HTERT RPE-1 (cell line): ENCODE data around the gene GKAP1.
"Not testable (repeated sequence)": the region's sequence is repeated elsewhere in the genome, so short reads cannot be mapped to it uniquely, and the experiment has no call there.

Experiments
- in situ Hi-C: fragments of 300-500 bp; cut with MboI; formaldehyde crosslinking; loops from 4 replicates; pipeline ENCODE4 v1.14.3; 2020; ENCODE audit warnings: low sequenced_read_pairs

Gene GKAP1

DNA sequence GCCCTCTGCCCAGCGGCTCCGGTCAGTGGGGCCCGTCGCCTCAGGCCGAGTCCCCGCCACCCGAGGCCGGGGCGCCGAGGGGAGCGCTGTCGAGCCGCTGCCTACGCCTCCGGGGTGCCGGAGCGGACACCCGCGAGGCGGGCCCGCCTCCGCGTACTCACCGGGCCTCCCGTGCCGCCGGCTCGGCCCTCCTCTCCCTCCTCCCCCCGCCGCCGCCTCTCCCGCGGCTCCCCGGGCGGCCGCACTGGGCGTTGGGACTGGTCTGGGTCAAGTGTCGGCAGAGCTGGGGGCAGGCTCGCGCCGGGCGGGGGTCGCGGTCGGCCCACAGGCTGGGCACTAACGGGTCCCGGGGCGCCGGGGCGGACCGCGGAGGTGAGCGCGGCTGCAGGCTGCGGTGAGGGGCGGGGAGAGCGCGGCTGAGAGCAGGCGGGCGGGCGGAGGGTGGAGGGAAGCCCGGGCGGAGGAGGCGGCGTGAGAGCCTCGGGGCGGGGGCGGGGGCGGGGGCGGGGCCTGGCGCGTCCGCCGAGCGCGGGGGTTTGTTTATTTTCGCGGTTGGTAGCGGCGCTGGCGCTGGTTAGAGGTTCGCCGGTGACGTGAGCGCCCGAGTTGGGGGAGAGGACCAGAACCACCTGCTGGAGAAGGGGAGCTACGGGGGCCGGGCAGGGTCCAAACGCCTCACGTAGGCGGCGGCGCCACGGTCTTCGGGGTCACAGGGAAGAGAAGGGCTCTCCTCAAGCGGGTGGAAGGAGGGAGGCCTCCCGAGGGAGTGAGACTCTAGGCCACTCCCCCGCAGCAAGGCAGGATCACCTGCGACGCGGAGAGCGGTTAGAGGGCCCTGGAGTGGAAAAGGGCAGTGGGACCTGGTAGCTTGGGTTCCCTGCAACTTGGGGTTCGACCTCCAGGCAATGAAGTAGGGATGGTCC lies at the start of gene GKAP1:
GKAP1 (minus strand) TSS at position 414 of the 923 bp plus-strand sequence. CDS start 11,252 bp downstream, outside the sequence.
- in situ Hi-C loops = not testable (repeated sequence)

DNA sequence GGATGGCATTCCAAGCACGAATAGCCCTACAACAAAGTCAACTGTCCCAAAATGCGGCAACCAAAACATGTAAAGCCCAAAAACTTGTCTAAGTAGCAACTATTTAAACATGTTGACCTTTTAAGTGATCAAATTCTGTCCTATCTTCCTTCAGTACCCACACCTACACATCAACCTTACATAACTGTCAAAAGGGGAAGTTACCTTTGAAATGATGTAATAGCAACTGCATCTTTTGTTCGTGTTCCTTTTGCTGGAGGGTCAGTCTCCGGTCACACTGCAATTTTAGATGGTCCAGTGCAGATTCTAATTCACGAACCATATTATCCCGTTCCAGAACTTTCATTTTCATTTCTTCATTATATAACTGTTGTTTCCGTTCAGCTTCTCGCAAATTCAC lies 32.3 kb upstream of the GKAP1 start:
- in situ Hi-C loops = not testable (repeated sequence)

GRCh38 chr9:83837070-83837643 lies 19.6 kb upstream of the GKAP1 start:
- in situ Hi-C loops = not testable (repeated sequence)

DNA sequence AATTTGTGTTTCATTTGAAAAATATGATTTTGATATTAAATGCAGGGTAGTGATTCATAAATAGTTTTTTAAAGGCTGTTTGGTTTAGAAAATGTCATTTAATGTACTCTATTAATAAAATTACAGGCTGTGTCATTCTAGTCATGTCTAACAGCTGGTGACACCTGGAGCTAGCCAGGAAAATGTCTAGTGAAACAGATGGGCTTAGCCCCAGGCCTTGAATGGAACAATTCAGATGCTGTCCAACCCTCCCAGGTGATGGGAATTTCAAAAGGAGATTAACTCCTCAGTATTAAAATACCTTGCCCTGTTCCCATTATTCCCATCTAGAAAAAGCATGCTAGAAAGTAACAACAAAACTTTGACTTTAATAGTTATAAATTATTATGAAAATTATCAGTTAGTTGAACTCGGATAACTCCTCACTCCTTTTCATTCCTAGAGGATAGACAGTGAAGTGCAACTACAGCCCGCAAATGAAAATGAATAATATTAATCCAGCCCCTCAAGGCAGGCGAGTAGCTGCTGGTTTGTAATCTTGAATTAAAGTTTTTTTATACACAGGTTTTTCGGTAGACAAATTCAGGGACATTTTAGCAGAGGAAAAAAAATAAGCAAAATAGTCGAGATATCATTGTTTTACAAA lies 13.0 kb upstream of the GKAP1 start:
- in situ Hi-C loops = not testable (repeated sequence)

DNA sequence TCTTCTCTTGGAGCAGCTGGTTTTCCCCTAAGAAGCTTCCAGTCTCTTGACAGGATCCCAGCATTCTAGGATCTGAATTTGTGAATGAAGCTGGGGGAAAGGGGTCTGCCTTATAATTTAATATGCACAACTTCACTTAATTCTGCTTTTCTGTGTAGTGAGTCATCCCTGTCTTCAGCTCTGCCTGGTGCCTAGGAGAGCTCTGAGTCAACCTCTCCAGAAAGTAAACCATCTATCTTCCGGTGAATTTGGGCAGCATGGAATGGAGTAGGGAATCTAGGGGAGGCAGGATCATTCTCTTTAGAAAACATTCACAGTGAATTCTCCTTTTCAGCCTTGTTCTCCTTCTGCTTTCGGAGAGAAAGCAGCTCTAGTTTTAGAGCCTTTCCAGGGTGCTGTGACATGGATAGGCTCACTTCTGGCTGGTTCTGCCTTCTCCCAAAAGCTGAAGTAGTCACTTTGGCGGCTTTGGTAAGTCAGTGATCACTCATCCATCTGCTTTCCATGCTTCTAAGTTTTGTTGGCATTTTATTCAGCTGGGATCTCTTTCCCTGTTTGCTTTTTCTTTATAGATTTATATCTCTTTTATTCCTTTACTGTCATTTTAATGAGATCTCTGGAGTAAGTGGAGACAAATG lies 7.5 kb upstream of the GKAP1 start:
- in situ Hi-C loops = not testable (repeated sequence)

GRCh38 chr9:83817011-83817355 lies 586 bp downstream of the GKAP1 start:
- in situ Hi-C loops = not testable (repeated sequence)

DNA sequence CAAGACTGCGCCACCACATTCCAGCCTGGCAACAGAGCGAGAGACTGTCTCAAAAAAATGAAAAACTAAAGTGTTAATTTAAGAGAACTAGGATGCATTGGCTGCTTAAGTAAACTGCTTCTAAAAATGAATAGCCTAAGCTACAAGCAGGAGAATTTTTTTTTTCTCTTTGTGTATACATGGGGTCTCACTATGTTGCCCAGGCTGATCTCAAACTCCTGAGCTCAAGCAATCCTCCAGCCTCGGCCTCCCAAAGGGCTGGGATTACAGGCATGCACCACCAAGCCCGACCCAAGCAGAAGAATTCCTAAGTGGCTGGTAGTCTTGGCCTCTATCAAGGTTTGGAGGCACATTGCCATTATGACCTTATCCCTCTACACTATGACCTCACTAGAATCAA lies 2.4 kb downstream of the GKAP1 start:
- in situ Hi-C loops = not testable (repeated sequence)

DNA sequence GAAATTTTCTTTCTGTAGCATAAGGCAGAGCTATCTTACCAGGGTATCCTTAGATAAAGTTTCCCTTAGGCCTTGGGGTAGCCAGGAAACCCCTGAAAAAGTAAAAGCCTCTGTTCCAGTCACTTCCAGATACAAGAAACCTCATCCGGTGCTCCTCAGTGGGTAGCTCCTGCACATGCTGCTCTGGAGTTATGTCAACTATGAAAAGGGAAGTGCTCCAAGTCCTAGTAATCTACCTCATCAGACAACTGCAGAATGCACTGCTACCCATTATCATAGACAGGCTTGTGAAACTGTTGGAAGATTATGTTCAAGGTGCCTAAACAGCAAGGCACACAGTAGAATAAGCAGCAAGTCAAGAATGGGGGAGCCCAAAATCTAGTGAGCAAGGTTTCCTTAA lies 8.4 kb downstream of the GKAP1 start:
- in situ Hi-C loops = not testable (repeated sequence)

- in situ Hi-C loops = not testable (repeated sequence)
Measured at GRCh38 chr9:83804454-83804853, 13.1 kb downstream of the GKAP1 start.

DNA sequence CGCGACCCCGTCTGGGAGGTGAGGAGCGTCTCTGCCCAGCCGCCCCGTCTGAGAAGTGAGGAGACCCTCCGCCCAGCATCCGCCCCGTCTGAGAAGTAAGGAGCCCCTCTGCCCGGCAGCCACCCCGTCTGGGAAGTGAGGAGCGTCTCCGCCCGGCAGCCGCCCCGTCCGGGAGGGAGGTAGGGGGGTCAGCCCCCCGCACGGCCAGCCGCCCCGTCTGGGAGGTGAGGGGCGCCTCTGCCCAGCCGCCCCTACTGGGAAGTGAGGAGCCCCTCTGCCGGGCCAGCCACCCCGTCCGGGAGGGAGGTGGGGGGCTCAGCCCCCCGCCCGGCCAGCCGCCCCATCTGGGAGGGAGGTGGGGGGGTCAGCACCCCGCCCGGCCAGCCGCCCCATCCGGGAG lies 13.6 kb downstream of the GKAP1 start:
- in situ Hi-C loops = not testable (repeated sequence)

DNA sequence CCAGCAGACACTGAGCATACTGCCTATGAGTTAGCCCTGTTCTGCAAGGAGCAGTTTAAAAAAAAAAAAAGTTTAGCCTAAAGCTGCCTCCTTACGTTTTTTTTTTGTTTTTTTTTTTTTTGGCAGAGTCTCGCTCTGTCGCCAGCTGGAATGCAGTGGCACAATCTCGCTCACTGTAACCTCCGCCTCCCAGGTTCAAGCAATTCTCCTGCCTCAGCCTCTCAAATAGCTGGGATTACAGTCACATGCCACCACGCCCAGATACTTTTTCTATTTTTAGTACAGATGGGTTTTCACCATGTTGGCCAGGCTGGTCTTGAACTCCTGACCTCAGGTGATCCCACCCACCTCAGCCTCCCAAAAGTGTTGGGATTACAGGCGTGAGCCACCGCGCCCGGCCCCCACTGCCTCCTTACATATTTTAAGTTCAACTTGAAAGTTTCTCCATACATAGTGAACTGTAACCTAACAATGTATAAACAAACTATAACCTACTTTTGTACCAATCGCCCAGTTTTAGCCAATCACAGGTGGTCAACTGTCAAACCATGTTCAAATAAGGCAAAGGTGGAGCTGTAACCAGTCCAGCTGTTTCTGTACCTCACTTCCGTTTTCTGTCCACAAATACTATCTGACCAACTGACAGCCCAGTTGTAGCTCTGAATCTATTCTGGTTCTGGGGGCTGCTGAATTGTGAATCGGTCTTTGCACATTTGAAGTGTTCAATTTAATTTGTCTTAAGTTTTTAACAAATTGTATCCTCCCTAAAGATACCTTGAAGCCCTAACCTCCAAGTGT lies 17.1 kb downstream of the GKAP1 start:
- in situ Hi-C loops = no loop called here

- in situ Hi-C loops = no loop called here
Measured at GRCh38 chr9:83794051-83794450, 23.5 kb downstream of the GKAP1 start.

DNA sequence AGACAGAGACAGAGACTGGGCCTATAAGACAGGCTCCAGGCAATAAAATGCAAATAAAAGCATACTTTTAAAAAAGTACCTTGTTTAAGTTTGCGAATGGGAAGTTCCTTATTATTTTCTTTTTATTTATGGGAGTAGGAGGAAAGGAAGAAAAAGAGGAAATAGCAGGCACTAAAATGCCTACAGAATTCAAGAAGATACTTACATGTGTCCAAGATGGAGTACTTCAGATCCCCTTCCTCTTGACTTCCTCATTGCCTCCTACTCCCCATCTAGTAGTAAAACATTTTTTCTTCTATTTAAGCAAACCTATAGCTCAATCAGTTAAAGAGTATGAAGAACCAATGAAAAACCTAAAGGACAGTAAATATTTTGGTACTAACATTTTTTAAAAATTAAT lies 24.8 kb downstream of the GKAP1 start:
- in situ Hi-C loops = no loop called here

- in situ Hi-C loops = no loop called here
Measured at GRCh38 chr9:83778164-83778563, 39.4 kb downstream of the GKAP1 start.

DNA sequence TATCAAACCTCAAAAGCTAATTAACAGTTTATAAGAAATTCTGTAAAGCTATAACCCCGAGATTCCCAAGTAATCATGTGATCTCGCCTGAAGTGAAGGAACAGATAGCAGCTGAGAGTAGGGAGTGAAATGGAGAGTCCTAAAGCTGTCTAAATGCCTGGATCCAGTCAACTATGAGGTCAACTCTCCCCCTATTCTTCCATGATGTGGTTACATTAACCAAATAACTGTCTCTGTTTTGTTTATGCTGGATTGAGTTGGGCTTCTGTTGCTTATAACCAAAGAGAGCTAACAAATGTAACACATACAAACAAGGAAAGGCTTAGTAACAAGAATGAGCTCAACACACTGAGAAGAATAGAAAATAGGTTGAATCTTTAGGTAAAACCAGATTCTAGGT lies 41.6 kb downstream of the GKAP1 start:
- in situ Hi-C loops = no loop called here

DNA sequence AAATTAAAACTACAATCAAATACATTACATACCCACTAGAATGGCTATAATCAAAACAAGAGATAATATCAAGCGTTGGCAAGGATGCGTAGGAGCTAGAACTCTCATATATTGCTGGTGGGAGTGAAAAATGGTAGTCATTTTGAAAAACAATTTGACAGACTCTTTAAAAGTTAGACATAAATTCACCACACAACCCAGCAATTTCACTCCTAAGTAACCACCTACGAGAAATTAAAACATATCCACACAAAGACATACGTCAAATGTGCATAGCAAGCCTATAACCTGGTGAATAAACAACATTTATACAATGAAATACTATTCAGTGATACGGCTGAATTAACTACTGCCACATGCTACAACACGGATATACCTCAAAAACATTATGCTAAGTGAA lies 44.7 kb downstream of the GKAP1 start:
- in situ Hi-C loops = no loop called here

DNA sequence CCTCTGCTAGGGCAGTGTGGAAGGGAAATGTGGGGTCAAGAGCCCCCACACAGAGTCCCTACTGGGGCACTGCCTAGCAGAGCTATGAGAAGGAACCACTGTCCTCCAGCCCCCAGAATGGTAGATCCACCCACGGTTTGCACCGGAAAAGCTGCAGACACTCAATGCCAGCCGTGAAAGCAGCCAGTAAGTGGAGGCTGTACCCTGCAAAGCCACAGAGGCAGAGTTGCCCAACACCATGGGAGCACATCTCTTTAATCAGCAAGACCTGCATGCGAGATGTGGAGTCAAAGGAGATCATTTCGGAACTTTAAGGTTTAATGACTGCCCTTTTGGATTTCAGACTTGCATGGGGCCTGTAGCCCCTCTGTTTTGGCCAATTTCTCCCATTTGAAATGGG lies 52.2 kb downstream of the GKAP1 start:
- in situ Hi-C loops = no loop called here

GRCh38 chr9:83754383-83754977 lies 63.1 kb downstream of the GKAP1 start:
- in situ Hi-C loops = no loop called here

- in situ Hi-C loops = no loop called here
Measured at GRCh38 chr9:83749706-83750105, 67.9 kb downstream of the GKAP1 start.

DNA sequence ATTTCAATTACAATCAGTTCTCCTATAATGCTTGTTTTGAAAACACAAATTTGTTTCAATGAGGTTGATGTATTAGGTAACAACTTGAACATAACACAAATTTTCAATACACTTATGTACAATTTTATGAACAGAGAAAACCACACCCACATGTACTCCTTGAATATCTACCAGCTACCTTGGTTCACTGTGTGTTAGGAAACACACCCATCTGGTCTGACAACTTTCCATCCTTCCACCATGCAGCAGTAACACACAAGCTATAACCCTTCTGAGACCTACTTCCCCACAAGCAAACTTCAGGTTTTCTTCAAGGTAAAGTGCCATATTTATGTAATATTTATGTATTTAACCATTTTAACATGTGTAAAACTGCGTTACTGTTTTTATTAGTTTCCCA lies 73.4 kb downstream of the GKAP1 start:
- in situ Hi-C loops = no loop called here
